ENCODE results near the gene TM7SF3.

Gene TM7SF3

DNA sequence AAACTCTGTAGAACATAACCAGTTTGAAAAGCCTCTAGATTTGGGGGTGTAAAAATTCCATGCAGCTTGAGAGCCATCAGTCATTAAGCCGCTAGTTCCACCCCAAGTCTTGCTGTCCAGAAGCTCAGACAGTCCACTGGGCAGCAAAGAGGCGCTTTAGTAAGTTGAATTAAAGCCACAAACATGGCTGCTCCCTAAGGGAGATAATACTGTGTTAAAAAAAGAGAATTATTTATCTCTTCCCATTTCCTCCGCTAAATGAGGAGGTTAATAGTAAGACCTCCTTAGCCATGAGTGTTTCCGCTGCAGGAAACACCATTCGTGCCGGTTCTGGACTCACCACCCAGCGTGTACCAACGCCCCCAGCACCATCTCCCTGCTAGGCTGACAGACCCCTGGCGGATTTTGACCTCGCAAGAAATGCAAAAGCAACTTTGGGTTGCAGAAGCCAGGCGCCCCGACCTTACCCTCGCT is 536 bp downstream of the TM7SF3 start:
- peak overlapping the region; percentile 85 for H3K4me3 ChIP-seq (ENCODE audit: low read depth, low read length)
- TF ChIP-seq, protein P1, sequence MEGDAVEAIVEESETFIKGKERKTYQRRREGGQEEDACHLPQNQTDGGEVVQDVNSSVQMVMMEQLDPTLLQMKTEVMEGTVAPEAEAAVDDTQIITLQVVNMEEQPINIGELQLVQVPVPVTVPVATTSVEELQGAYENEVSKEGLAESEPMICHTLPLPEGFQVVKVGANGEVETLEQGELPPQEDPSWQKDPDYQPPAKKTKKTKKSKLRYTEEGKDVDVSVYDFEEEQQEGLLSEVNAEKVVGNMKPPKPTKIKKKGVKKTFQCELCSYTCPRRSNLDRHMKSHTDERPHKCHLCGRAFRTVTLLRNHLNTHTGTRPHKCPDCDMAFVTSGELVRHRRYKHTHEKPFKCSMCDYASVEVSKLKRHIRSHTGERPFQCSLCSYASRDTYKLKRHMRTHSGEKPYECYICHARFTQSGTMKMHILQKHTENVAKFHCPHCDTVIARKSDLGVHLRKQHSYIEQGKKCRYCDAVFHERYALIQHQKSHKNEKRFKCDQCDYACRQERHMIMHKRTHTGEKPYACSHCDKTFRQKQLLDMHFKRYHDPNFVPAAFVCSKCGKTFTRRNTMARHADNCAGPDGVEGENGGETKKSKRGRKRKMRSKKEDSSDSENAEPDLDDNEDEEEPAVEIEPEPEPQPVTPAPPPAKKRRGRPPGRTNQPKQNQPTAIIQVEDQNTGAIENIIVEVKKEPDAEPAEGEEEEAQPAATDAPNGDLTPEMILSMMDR (IDR thresholded peaks at IDR 0.05; ENCODE audit: low read depth, low read length), result no peak

DNA sequence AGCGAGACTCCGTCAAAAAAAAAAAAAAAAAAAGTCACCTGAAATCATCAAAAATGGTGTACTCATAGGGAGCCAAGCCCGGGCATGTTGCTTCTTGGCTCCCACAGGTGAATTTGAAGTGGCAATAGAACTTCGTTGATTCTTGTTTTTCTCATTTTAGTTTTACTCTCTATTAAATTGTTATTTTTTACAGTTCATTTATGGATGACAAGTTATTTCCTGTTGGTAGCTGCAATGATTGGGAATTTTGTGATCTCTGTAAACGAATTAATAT is 1.3 kb downstream of the TM7SF3 start:
- TF ChIP-seq, protein P1 (IDR thresholded peaks at IDR 0.05; ENCODE audit: low read depth, low read length), result no peak
- H3K4me3 ChIP-seq (ENCODE audit: low read depth, low read length), result peak overlapping the region; percentile 85

DNA sequence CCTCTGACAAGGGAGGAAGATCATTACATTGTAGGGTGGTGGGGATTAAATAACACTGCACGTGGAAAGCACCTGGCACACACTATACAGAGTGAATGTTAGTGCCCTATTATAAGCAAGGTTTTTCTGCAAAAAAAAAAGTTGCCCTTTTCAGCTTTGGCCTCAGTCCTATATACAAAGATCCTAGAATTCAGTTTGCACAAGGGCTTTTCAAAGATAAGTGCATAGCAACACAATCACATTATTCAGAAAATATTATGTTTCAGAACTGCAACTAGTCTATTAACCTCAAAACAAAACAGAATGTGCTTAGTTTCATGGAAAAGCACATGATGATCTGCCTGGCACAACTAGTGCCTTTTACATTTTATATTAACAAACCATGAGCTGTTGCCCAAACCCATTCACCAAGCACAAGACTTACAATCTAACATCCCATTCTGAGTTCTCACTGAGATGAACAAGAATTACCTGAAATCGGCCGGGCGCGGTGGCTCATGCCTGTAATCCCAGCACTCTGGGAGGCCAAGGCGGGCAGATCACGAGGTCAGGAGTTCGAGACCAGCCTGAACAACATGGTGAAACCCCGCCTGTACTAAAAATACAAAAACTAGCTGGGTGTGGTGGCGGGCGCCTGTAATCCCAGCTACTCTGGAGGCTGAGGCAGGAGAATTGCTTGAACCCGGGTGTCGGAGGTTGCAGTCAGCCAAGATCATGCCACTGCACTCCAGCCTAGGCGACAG is 1.8 kb downstream of the TM7SF3 start:
- H3K4me3 ChIP-seq (ENCODE audit: low read depth, low read length), result no peak overlapping the region
- TF ChIP-seq, protein P1 (IDR thresholded peaks at IDR 0.05; ENCODE audit: low read depth, low read length), result no peak

DNA sequence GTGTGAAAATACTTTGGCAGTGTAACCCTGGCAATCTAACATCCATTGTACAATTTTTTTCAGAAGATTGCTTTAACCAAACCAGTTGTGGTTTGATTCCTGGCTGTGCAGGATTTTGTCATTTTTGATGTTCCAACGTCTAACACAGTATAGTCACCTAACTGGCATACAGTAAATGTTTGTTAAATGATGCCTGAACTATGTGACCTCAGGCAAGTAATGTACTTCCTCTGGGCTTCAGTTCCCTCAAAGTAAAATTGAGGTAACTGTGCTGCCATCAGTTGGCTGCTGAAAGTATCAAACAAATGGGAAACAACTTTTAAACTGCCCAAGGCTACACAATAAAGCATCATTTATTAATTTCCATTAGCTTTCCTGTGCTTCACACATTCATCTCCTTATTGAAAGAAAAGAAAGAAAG is 4.3 kb downstream of the TM7SF3 start:
- no peak overlapping the region for H3K4me3 ChIP-seq (ENCODE audit: low read depth, low read length)
- TF ChIP-seq, protein P1 (IDR thresholded peaks at IDR 0.05; ENCODE audit: low read depth, low read length), result no peak

DNA sequence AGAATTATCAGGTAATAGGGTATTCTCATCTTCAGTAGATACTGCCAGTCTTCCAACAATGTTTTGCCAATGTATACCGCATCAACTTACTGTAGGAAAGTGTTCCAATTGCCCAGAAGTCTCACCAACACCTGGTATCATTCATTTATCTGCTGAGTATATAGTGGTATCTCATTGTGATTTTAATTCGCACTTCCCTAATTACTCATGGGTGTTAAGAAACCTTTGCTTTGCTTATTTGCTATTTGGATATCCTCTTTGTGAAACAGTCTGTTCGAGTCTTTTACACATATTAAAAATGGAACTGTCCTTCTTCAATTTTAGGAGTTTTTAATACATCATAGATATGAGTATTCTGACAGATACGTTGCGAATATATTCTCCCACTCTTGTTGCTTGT is 6.1 kb downstream of the TM7SF3 start:
- no peak overlapping the region for H3K4me3 ChIP-seq (ENCODE audit: low read depth, low read length)
- TF ChIP-seq, protein P1 (IDR thresholded peaks at IDR 0.05; ENCODE audit: low read depth, low read length), result no peak

DNA sequence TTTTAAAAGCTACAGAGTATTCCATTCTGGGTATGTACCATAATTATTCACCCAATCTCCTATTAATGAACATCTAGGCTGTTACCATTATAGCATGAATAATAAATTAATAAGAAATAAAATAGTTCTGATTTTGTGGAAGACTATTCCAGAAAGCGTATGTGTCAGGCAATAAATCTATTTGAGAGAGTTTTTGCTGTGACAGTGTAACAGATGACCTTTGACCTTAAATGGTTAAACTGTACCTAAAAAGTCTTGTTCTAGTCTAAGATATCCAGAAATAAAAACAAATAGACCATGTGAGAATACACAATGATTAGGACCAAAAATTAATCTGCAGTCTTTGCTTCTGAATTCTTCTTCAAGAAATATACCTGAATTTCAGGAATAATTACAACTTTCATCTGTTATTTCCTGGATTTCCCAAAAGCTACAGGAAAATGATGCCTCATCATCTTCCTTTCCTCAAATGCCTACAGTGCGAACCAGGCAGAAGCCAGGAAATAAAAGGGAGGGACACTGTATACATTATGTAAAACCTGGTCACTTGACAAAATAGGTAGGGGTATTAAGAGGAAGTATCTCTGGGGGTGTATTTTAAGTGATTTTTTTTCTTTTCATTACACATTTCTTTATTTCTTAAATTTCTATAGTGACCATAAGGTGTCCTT is 7.3 kb downstream of the TM7SF3 start:
- no peak overlapping the region for H3K4me3 ChIP-seq (ENCODE audit: low read depth, low read length)
- TF ChIP-seq, protein P1 (IDR thresholded peaks at IDR 0.05; ENCODE audit: low read depth, low read length), result no peak

DNA sequence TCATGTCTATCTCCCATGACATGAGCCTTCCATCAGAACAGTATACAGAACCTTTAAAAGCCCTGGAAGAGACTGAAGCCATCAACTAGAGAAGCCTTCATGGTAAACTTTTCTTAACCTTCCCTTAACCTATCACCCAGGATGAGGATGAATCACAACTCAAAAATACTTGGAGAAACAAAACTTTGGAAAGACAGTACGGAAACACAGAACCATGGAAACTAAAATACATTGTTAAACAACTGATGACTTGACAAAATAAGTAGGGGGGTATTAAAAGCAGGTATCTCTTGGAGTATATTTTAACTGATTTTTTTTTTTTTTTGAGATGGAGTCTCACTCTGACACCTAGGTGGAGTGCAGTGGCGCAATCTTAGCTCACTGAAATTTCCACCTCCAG is 8.7 kb downstream of the TM7SF3 start:
- TF ChIP-seq, protein P1 (IDR thresholded peaks at IDR 0.05; ENCODE audit: low read depth, low read length), result no peak
- H3K4me3 ChIP-seq (ENCODE audit: low read depth, low read length), result no peak overlapping the region
